ENCODE results near the gene KRT84. TPM values are rescaled to one million over a fixed set of nuclear protein-coding genes. Genes with fewer than 3 reads are reported as not detected.

Gene KRT84
- total and polyA plus RNA-seq, 2 of the 4 experiments (the other 2 are of a cell fraction) = not detected

DNA sequence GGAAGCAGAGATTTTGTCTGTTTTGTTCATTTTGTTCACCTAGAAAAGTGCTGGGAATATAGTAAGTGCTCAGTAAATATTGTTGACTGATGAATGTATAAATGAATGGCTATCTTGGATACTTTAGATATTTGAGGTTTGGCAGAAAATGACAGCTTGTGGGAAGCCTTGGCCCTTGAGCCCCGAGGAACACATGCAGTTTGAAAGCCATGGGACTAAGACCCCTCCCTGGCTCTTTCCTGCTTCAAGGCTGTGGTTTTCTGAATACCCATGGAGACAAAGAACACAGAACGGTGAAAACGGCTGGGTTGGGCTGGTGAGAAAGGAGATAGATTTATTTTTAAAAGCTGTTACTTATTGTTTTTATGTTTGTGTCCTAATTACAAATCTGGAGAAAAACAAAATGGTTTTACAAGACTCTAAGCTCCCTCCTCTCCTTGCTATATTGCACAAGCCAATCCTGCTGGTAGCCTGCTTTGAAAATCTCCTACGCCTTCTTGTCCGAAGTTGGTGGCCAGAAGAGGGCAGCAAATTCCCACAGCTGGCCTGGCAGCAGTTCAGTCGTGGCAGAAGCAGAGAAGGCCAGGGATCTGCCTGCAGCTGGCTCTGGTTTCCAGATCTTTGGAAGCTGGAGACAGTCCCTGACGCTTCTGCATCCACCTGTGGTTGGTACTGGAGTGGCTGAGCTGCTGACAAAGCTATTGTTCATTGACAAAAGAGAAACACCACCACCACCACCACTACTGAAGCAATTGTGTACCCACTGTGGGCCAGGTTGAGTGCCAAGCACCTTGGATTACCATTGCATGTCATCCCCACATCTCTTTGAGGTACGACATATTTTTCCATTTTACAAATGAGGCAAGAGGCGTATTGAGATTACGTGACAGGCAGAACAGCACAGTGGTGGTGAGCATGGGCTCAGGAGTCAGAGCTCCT is 13.0 kb downstream of the KRT84 start:
- in situ Hi-C loops (cut with MboI; ENCODE audit: low sequenced_read_pairs) = loop anchor here (5.0 to 10.0 kb wide), 2 partner anchors 505 to 612 kb away; no protein-coding TSS in a partner anchor
- Histone ChIP-seq H2BK20ac (ENCODE audit: low read depth, low read length) (no peak overlapping the region), H2AFZ (replicated peaks; ENCODE audit: low read length, poor library complexity) (peak overlapping the region; percentile 57), H3K9ac (ENCODE audit: low read depth, low read length) (no peak overlapping the region), H3K9me3 (ENCODE audit: control insufficient read depth, insufficient read depth, low read length) (no peaks in the 10 kb centered on the region), H4K5ac (ENCODE audit: low read depth, low read length) (no peak overlapping the region), H3K27ac (ENCODE audit: insufficient read depth, low read length) (no peak overlapping the region), H2AK9ac (replicated peaks; ENCODE audit: low read depth, low read length, poor library complexity) (no peak overlapping the region), H3K4me1 (ENCODE audit: control insufficient read depth, insufficient read depth, low read length) (no peaks in the 10 kb centered on the region), H4K8ac (ENCODE audit: low read depth in 2 of 2, low read length in 2 of 2) (no peak overlapping the region), H2BK15ac (ENCODE audit: low read depth, low read length) (no peak overlapping the region), H3K79me1 (ENCODE audit: low read depth in 1 of 2, low read length in 2 of 2) (no peaks in the 10 kb centered on the region), H3K27me3 (ENCODE audit: control insufficient read depth, insufficient read depth, low read length) (peaks cover 36% of the 10 kb centered on the region), H3K18ac (ENCODE audit: low read depth, low read length) (no peak overlapping the region), H3K23ac (ENCODE audit: low read depth, low read length) (no peak overlapping the region), H4K20me1 (ENCODE audit: insufficient read depth, low read length) (no peaks in the 10 kb centered on the region), H3K4me3 (ENCODE audit: insufficient read depth, low read depth, low read length) (no peak overlapping the region), H3K4ac (ENCODE audit: low read depth, low read length) (no peak overlapping the region), H3K4me2 (ENCODE audit: low read depth, low read length) (no peak overlapping the region), H4K91ac (ENCODE audit: insufficient read depth, low read depth, low read length) (no peak overlapping the region), H3K36me3 (ENCODE audit: control insufficient read depth, insufficient read depth, low read length) (no peaks in the 10 kb centered on the region), H2BK5ac (ENCODE audit: low read depth, low read length, poor library complexity, severe bottlenecking) (no peak overlapping the region), H3K9me1 (ENCODE audit: insufficient read depth, low read length) (no peaks in the 10 kb centered on the region), H3K56ac (ENCODE audit: extremely low read depth, insufficient read depth, low read length) (no peak overlapping the region), H2AK5ac (ENCODE audit: low read depth, low read length) (no peak overlapping the region), H3K14ac (replicated peaks; ENCODE audit: low read depth, low read length) (no peak overlapping the region), H2BK120ac (ENCODE audit: low read depth, low read length) (no peak overlapping the region)
- CTCF ChIA-PET = interaction anchor here (0.7 to 4.1 kb wide), 13 partner anchors 11 to 512 kb away, joined by 3 to 41 read pairs (median 5); no protein-coding TSS in a partner anchor
- POLR2A ChIA-PET (ENCODE audit: unreplicated experiment) = no interaction called here
- no TSS peak for BruUV-seq (replicated peaks)
- peak; percentile 81 for DNase-seq
- intact Hi-C loops (cut with micrococcal nuclease) = loop anchor here (1.0 to 5.0 kb wide), 5 partner anchors 135 to 610 kb away; no protein-coding TSS in a partner anchor
- 30% methylated on average over 2 of the region's 10 CpGs; no CpG with 5 or more reads in 1 of the 2 experiments for WGBS, 2 experiments (ENCODE audit: extremely low coverage in 2 of 2, insufficient read length in 1 of 2)
- peak; percentile 94 for ATAC-seq (ENCODE audit: low read depth)
- dilution Hi-C loops (cut with HindIII; ENCODE audit: low sequenced_read_pairs, unreplicated experiment) = no loop called here
- TF ChIP-seq SMC3 (IDR thresholded peaks at IDR 0.05; ENCODE audit: low read depth, low read length) = peak; percentile 92
- TF ChIP-seq MAZ (IDR thresholded peaks at IDR 0.05; ENCODE audit: borderline replicate concordance, low read depth, low read length) = no peak
- TF ChIP-seq RCOR1 (IDR thresholded peaks at IDR 0.05; ENCODE audit: insufficient replicate concordance, low read length) = no peak
- TF ChIP-seq, protein P1, sequence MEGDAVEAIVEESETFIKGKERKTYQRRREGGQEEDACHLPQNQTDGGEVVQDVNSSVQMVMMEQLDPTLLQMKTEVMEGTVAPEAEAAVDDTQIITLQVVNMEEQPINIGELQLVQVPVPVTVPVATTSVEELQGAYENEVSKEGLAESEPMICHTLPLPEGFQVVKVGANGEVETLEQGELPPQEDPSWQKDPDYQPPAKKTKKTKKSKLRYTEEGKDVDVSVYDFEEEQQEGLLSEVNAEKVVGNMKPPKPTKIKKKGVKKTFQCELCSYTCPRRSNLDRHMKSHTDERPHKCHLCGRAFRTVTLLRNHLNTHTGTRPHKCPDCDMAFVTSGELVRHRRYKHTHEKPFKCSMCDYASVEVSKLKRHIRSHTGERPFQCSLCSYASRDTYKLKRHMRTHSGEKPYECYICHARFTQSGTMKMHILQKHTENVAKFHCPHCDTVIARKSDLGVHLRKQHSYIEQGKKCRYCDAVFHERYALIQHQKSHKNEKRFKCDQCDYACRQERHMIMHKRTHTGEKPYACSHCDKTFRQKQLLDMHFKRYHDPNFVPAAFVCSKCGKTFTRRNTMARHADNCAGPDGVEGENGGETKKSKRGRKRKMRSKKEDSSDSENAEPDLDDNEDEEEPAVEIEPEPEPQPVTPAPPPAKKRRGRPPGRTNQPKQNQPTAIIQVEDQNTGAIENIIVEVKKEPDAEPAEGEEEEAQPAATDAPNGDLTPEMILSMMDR (conservative IDR thresholded peaks at IDR 0.05; ENCODE audit: low read depth, low read length) = peak; percentile 93
- TF ChIP-seq RAD21 (IDR thresholded peaks at IDR 0.05; ENCODE audit: low read length) = peak; percentile 92
- TF ChIP-seq CEBPB (IDR thresholded peaks at IDR 0.05; ENCODE audit: low read depth, low read length) = peak; percentile 91
